ENCODE data around the gene CLMP. TPM values are rescaled to one million over a fixed set of nuclear protein-coding genes. Genes with fewer than 3 reads are reported as not detected.
"Not testable (repeated sequence)": the region's sequence is repeated elsewhere in the genome, so short reads cannot be mapped to it uniquely, and the experiment has no call there.

CLMP gene
- total and polyA plus RNA-seq, 4 donors, result 8.2 to 107 (median 47.4) TPM

DNA sequence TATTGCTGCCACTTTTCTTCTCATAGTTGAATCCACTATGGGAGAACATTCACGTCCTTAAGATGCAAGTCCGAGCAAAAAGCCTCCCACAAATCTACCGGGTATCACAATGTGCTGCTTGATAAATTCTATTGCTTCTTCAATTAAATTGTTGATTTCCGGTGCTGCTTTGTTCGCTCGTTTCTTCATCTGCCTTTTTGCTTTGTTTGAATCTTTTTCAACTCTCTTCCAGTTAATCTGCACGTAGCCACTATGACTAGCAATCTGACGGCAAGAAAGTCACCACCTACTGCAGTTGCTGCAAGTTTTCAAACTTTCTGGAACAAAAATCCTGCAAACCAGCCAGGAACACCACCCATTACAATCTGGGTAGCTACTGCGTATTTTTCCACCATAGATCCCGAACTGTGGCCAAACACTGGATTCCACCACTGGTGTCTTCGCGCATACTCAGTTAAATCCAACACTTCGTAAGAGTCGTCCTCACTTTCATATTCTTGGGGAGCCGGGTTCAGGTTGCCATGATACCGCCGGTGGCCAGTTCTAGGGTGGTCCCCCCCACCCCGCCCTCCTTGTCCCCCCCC is 59.1 kb downstream of the CLMP start:
- Histone ChIP-seq H3K27ac (ENCODE audit: low read depth in 1 of 2, low read length in 2 of 2) (peak overlapping the region; percentile 79 to 93), H3K9me3 (ENCODE audit: control insufficient read depth, low read length) (no peaks in the 10 kb centered on the region), H3K36me3 (ENCODE audit: control insufficient read depth in 1 of 2, insufficient read depth in 2 of 2, low read length in 1 of 2) (no peaks in the 10 kb centered on the region), H3K4me1 (ENCODE audit: control insufficient read depth in 1 of 2, insufficient read depth in 2 of 2, low read length in 2 of 2) (peaks cover 0 to 7% of the 10 kb centered on the region in 2 donors), H3K4me3 (ENCODE audit: low read length in 2 of 2) (no peak overlapping the region), H3K27me3 (ENCODE audit: control insufficient read depth in 1 of 2, insufficient read depth in 2 of 2, low read length in 1 of 2) (no peaks in the 10 kb centered on the region)
- intact Hi-C loops (cut with DNase I), result no loop called here
- ATAC-seq (ENCODE audit: low FRiP score) (peak; percentile 31), DNase-seq (no peak)
- 51 to 59% methylated on average over 18 of the region's 18 CpGs for WGBS, 2 donors

DNA sequence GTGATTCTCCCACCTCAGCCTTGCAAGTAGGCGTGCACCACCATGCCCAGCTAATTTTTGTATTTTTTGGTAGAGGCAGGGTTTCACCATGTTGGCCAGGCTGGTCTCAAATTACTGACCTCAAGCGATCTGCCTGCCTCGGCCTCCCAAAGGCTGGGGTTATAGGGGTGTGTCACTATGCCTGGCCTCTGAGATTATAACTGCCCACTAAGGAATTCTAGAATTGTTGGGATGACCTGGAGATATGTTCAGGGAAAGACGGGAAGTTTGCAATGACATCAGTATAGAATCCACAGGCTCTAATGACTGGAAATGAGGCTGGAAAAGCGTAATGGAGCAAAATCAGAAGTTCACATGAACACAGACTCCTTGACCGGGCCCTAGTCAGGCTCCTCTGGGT is 62.2 kb downstream of the CLMP start:
- Histone ChIP-seq H3K36me3 (ENCODE audit: control insufficient read depth in 1 of 2, insufficient read depth in 2 of 2, low read length in 1 of 2) (no peaks in the 10 kb centered on the region), H3K27ac (ENCODE audit: low read depth in 1 of 2, low read length in 2 of 2) (peak overlapping the region; percentile 44 to 93), H3K4me1 (ENCODE audit: control insufficient read depth in 1 of 2, insufficient read depth in 2 of 2, low read length in 2 of 2) (peaks cover 2 to 9% of the 10 kb centered on the region in 2 donors), H3K27me3 (ENCODE audit: control insufficient read depth in 1 of 2, insufficient read depth in 2 of 2, low read length in 1 of 2) (no peaks in the 10 kb centered on the region), H3K9me3 (ENCODE audit: control insufficient read depth, low read length) (no peaks in the 10 kb centered on the region), H3K4me3 (ENCODE audit: low read length in 2 of 2) (no peak overlapping the region)
- ATAC-seq (ENCODE audit: low FRiP score) (no peak), DNase-seq (no peak)
- WGBS, 2 donors, result 88 to 91% methylated on average over 6 of the region's 6 CpGs
- intact Hi-C loops (cut with DNase I), result no loop called here

DNA sequence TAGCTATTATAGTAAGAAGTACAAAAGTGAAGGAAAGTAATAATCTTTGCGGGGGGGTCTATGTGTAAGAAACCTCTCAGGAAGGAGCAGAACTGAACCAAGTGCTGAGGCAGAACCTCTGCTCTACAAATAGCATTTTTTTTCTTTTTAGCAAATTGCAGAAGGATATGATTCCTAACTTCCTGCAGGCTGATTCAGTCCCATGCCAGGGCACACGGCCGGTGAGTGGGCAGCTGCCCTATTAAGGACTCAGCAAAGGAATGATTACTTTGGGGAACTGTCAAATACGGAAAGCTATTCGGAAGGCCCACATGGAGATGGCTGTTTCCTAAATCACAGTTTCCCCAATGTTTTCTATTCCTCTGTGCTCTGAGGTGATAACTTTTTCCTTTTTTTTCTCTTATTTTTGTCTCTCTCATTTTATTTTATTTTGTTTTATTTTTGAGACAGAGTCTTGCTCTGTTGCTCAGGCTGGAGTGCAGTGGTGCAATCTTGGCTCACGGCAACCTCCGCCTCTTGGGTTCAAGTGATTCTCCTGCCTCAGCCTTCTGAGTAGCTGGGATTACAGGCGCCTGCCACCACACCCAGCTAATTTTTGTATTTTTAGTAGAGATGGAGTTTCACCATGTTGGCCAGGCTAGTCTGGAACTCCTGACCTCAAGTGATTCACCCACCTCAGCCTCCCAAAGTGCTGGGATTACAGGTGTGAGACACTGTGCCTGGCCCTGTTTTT is 62.8 kb downstream of the CLMP start:
- peak; percentile 85 for DNase-seq
- H3K4me3 ChIP-seq (ENCODE audit: low read length in 2 of 2); H3K9me3 ChIP-seq (ENCODE audit: control insufficient read depth, low read length); H3K27me3 ChIP-seq (ENCODE audit: control insufficient read depth in 1 of 2, insufficient read depth in 2 of 2, low read length in 1 of 2); intact Hi-C loops (cut with DNase I); H3K36me3 ChIP-seq (ENCODE audit: control insufficient read depth in 1 of 2, insufficient read depth in 2 of 2, low read length in 1 of 2); H3K4me1 ChIP-seq (ENCODE audit: control insufficient read depth in 1 of 2, insufficient read depth in 2 of 2, low read length in 2 of 2): not testable (repeated sequence)
- peak; percentile 63 for ATAC-seq (ENCODE audit: low FRiP score)
- 19 to 23% methylated on average over 8 of the region's 8 CpGs for WGBS, 2 donors
- peak overlapping the region; percentile 59 to 67 for H3K27ac ChIP-seq (ENCODE audit: low read depth in 1 of 2, low read length in 2 of 2)

DNA sequence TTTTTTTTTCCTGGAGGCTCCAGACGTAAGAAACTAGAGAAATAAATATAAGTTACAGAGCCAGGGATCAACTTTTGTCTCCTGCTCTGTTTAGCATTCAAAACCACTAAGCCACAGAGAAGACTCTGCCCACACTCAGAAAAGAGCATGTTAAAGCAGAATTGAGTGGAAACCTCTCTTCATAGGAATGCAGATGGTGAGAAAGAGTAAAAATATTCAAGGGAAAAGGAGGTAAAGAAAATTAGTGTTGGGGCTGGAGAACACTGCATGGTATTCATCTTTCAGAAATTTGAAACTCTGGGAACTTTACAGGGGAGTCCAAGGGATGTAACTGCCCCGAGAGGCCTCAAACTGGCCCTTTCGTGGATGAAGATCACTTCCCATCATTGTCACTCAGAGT is 65.1 kb downstream of the CLMP start:
- WGBS, 2 donors, result 45 to 55% methylated on average over 3 of the region's 3 CpGs
- DNase-seq, result no peak
- Histone ChIP-seq H3K27ac (ENCODE audit: low read depth in 1 of 2, low read length in 2 of 2) (peak overlapping the region; percentile 73 to 96), H3K9me3 (ENCODE audit: control insufficient read depth, low read length) (no peaks in the 10 kb centered on the region), H3K4me1 (ENCODE audit: control insufficient read depth in 1 of 2, insufficient read depth in 2 of 2, low read length in 2 of 2) (peaks cover 2 to 9% of the 10 kb centered on the region in 2 donors), H3K36me3 (ENCODE audit: control insufficient read depth in 1 of 2, insufficient read depth in 2 of 2, low read length in 1 of 2) (no peaks in the 10 kb centered on the region), H3K4me3 (ENCODE audit: low read length in 2 of 2) (no peak overlapping the region), H3K27me3 (ENCODE audit: control insufficient read depth in 1 of 2, insufficient read depth in 2 of 2, low read length in 1 of 2) (no peaks in the 10 kb centered on the region)
- no peak for ATAC-seq (ENCODE audit: low FRiP score)
- intact Hi-C loops (cut with DNase I), result no loop called here

DNA sequence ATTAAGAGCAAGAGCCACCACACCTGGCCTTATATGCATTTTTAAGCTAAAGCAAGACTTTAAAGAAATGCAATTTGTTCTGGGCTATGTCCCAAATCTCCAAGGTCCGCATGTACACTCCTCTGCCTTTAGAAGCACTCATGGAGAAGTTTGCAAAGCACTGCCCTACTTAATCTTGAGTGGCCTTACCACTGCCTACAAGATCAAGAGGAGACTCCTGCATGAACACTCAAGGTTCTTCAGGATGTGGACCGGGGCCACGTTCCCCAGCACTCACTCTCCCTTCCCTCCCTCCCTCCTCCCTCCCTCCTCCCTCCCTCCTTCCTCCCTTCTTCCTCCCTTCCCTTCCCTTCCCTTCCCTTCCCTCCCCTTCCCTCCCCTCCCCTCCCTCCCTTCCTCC is 69.9 kb downstream of the CLMP start:
- Histone ChIP-seq H3K4me1 (ENCODE audit: control insufficient read depth in 1 of 2, insufficient read depth in 2 of 2, low read length in 2 of 2) (peaks cover 2 to 6% of the 10 kb centered on the region in 2 donors), H3K4me3 (ENCODE audit: low read length in 2 of 2) (no peak overlapping the region), H3K27ac (ENCODE audit: low read depth in 1 of 2, low read length in 2 of 2) (peak overlapping the region in 1 of 2 donors; percentile 17), H3K27me3 (ENCODE audit: control insufficient read depth in 1 of 2, insufficient read depth in 2 of 2, low read length in 1 of 2) (no peaks in the 10 kb centered on the region), H3K36me3 (ENCODE audit: control insufficient read depth in 1 of 2, insufficient read depth in 2 of 2, low read length in 1 of 2) (no peaks in the 10 kb centered on the region), H3K9me3 (ENCODE audit: control insufficient read depth, low read length) (no peaks in the 10 kb centered on the region)
- no peak for DNase-seq
- ATAC-seq (ENCODE audit: low FRiP score), result no peak
- 53 to 55% methylated on average over 3 of the region's 3 CpGs for WGBS, 2 donors
- intact Hi-C loops (cut with DNase I), result no loop called here

DNA sequence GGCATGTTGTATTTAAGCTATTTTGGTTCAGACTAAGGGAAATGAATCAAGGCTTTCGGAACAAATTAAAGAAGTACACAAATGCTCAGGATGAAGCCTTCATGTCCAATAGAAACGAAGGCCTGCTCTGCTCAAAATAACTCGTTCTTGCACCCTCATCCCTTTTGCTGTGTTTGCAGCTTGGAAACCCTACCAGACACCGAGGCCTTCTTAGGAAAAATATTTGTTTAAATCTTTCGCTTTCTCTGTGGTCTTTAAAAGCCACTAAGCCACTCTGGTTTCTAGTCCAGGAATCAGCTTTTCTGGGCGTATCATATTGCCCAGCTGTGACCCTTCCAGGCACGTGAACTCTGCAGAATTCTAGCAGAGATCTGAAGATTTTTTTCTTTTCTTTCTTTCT is 72.2 kb downstream of the CLMP start:
- Histone ChIP-seq H3K9me3 (ENCODE audit: control insufficient read depth, low read length) (no peaks in the 10 kb centered on the region), H3K27me3 (ENCODE audit: control insufficient read depth in 1 of 2, insufficient read depth in 2 of 2, low read length in 1 of 2) (no peaks in the 10 kb centered on the region), H3K36me3 (ENCODE audit: control insufficient read depth in 1 of 2, insufficient read depth in 2 of 2, low read length in 1 of 2) (no peaks in the 10 kb centered on the region), H3K4me3 (ENCODE audit: low read length in 2 of 2) (no peak overlapping the region), H3K27ac (ENCODE audit: low read depth in 1 of 2, low read length in 2 of 2) (peak overlapping the region; percentile 31 to 71), H3K4me1 (ENCODE audit: control insufficient read depth in 1 of 2, insufficient read depth in 2 of 2, low read length in 2 of 2) (peaks cover 4% of the 10 kb centered on the region in 2 donors)
- DNase-seq (no peak), ATAC-seq (ENCODE audit: low FRiP score) (no peak)
- WGBS, 2 donors, result 6 to 13% methylated on average over 7 of the region's 7 CpGs
- intact Hi-C loops (cut with DNase I), result no loop called here

DNA sequence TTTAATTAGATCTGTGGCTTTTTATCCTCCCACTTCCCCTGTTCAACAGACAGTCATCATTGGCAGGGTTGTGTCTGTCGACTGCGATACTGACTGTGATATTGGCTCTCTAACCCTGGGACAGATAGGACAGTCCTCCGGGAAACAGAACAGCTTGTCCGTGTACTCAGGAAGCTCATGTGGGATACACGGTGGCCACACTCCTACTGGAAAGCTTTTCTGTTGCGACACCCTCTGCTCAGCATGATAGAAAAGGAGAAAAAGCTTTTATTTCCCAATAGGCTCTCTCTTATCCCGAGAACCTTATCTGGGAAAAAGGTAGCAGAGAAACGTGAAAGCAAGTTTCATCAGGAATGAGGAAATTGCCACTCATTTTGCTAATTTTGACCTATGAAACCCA is 72.7 kb downstream of the CLMP start:
- no peaks in the 10 kb centered on the region for H3K9me3 ChIP-seq (ENCODE audit: control insufficient read depth, low read length)
- no peaks in the 10 kb centered on the region for H3K27me3 ChIP-seq (ENCODE audit: control insufficient read depth in 1 of 2, insufficient read depth in 2 of 2, low read length in 1 of 2)
- ATAC-seq (ENCODE audit: low FRiP score) (peak; percentile 80), DNase-seq (no peak)
- peaks cover 4 to 7% of the 10 kb centered on the region in 2 donors for H3K4me1 ChIP-seq (ENCODE audit: control insufficient read depth in 1 of 2, insufficient read depth in 2 of 2, low read length in 2 of 2)
- 8 to 11% methylated on average over 8 of the region's 8 CpGs for WGBS, 2 donors
- peak overlapping the region; percentile 31 to 96 for H3K27ac ChIP-seq (ENCODE audit: low read depth in 1 of 2, low read length in 2 of 2)
- intact Hi-C loops (cut with DNase I), result no loop called here
- no peak overlapping the region for H3K4me3 ChIP-seq (ENCODE audit: low read length in 2 of 2)
- H3K36me3 ChIP-seq (ENCODE audit: control insufficient read depth in 1 of 2, insufficient read depth in 2 of 2, low read length in 1 of 2), result no peaks in the 10 kb centered on the region

DNA sequence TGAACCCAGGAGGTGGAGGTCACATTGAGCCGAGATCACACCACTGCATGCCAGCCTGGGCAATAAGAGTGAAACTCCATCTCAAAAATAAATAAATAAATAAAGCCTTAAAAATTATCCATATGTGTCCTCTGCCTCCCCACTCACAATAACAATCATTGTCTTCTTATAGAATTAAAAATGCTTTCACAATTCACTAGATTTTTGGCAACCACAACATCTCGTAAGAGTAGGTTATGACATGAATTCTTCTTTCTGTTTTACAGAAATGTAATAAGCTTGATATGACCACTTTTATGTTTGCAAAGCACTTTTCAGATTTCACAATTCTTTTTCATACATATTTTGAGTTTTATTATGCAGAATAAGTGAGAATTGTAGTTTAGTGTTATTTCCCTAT is 78.6 kb downstream of the CLMP start:
- Histone ChIP-seq H3K27ac (ENCODE audit: low read depth in 1 of 2, low read length in 2 of 2) (no peak overlapping the region), H3K9me3 (ENCODE audit: control insufficient read depth, low read length) (no peaks in the 10 kb centered on the region)
- 94 to 95% methylated on average over 2 of the region's 2 CpGs for WGBS, 2 donors

DNA sequence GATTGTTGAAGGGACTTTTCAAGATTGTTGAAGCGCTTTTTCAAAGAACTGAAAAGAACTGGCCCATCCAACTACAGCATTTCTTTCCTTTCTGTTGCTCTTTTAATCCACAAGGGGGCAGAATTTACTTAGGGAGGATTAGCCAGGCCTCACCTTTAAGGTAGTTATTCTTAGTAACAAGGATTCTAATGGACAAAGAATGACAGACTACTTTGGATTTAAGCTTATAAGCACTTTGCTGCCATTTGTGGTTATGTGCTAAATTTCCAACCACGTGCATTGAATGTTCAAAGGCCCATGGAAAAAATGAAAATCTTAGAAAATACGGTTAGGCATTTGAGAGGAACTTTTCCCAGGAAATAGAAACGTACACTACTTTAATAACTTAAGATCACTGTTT is 83.6 kb downstream of the CLMP start:
- no peak overlapping the region for H3K27ac ChIP-seq (ENCODE audit: low read depth in 1 of 2, low read length in 2 of 2)
- no peaks in the 10 kb centered on the region for H3K9me3 ChIP-seq (ENCODE audit: control insufficient read depth, low read length)
- WGBS, 2 donors, result 38% methylated on average over 4 of the region's 4 CpGs
- no peaks in the 10 kb centered on the region for H3K36me3 ChIP-seq (ENCODE audit: control insufficient read depth in 1 of 2, insufficient read depth in 2 of 2, low read length in 1 of 2)
- H3K4me3 ChIP-seq (ENCODE audit: low read length in 2 of 2), result no peak overlapping the region
- intact Hi-C loops (cut with DNase I), result loop anchor here (1.0 to 5.0 kb wide), 4 partner anchors 81 to 136 kb away; partner anchors contain the start of gene CLMP (in 1 of the 2)
- no peaks in the 10 kb centered on the region for H3K4me1 ChIP-seq (ENCODE audit: control insufficient read depth in 1 of 2, insufficient read depth in 2 of 2, low read length in 2 of 2)
- no peak for DNase-seq
- ATAC-seq (ENCODE audit: low FRiP score), result peak; percentile 84
- H3K27me3 ChIP-seq (ENCODE audit: control insufficient read depth in 1 of 2, insufficient read depth in 2 of 2, low read length in 1 of 2), result no peaks in the 10 kb centered on the region

More for the DNA sequence above, 78.6 kb downstream of the CLMP start:
- DNase-seq (no peak), ATAC-seq (ENCODE audit: low FRiP score) (no peak)
- intact Hi-C loops (cut with DNase I), result loop anchor here in 1 of 2 donors (5.0 kb wide), 1 partner anchor 46 kb away; no protein-coding TSS in a partner anchor
- H3K4me3 ChIP-seq (ENCODE audit: low read length in 2 of 2), result no peak overlapping the region
- H3K36me3 ChIP-seq (ENCODE audit: control insufficient read depth in 1 of 2, insufficient read depth in 2 of 2, low read length in 1 of 2), result no peaks in the 10 kb centered on the region
- H3K4me1 ChIP-seq (ENCODE audit: control insufficient read depth in 1 of 2, insufficient read depth in 2 of 2, low read length in 2 of 2), result peaks cover 2 to 3% of the 10 kb centered on the region in 2 donors
- no peaks in the 10 kb centered on the region for H3K27me3 ChIP-seq (ENCODE audit: control insufficient read depth in 1 of 2, insufficient read depth in 2 of 2, low read length in 1 of 2)

All from aorta (tissue), 5 donors.